Transverse colon (tissue), 4 donors: ENCODE data around the gene CHCHD6.
A peak's percentile ranks its signal among the peaks of the same experiment; 100 is the strongest.

ENCODE experiments used
- POLR2A ChIP-seq: fragments of 450-650 bp; IDR thresholded peaks from one replicate; pipeline ENCODE4 v1.6.1; 2016; ENCODE audit warnings: antibody characterized with exemption, mild to moderate bottlenecking, moderate library complexity
- POLR2AphosphoS5 ChIP-seq, 3 donors: sonication (generic); formaldehyde crosslinking; IDR thresholded peaks; one replicate each; pipeline ENCODE4 v1.6.1; 2016; ENCODE audit warnings: antibody characterized with exemption in 3 of 3
- TF ChIP-seq, protein P1 (sequence below), 5 experiments: fragments of 200-600 bp in 3 of 5; fragments of 450-650 bp in 2 of 5; sonication (generic) in 3 of 5; IDR thresholded peaks; 1 replicate in 2 of 5; 2 replicates in 3 of 5; pipeline ENCODE4 v1.5.1; 2016 to 2017; ENCODE audit warnings: antibody characterized with exemption in 5 of 5, inconsistent platforms in 3 of 5, mild to moderate bottlenecking in 2 of 5, moderate library complexity in 1 of 5

DNA sequence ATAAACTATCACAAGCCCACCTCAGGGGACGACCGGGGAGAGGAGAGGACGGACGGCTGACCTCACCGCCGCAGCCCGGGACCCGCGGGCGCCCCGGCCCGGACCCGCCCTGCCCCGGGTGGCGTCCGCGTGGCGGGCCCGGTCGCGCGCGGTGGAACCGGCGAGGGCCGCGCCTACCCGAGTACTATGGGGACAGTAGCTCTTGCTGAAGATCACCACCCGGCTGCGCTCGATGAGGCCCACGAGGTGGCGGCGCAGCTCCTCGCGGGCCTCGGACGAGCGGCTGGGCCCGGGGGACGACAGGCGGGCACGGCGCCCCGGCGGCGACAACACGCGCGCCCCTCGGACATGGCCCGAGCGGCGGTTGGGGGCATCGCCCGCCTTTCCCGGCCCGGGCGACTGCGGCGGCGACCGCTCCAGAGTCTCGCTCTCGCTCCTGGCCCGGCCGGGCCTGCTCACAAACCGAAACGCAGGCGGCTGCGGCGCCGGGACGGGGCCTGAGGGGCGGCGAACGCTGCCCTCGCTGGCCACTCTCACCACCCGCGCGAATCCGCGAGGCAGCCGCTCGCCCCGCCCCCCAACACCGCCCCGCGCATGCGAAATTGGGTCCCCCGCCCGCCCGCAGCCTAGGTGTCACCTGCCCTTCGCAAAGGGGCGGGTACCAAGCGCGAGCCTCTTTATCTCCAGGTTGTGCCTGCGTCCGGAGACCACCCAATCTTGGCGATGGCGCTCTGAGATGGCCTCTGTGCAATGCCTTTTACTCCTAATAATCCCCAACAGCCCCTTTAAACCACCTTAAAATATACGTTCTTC is 49.3 kb upstream of the CHCHD6 start, which contains the start of gene TXNRD3:
- TF ChIP-seq POLR2A (peak; percentile 52), POLR2AphosphoS5 (IDR thresholded peaks at IDR 0.05) (peak; percentile 26 to 67 (median 65))
- TF ChIP-seq, protein P1, sequence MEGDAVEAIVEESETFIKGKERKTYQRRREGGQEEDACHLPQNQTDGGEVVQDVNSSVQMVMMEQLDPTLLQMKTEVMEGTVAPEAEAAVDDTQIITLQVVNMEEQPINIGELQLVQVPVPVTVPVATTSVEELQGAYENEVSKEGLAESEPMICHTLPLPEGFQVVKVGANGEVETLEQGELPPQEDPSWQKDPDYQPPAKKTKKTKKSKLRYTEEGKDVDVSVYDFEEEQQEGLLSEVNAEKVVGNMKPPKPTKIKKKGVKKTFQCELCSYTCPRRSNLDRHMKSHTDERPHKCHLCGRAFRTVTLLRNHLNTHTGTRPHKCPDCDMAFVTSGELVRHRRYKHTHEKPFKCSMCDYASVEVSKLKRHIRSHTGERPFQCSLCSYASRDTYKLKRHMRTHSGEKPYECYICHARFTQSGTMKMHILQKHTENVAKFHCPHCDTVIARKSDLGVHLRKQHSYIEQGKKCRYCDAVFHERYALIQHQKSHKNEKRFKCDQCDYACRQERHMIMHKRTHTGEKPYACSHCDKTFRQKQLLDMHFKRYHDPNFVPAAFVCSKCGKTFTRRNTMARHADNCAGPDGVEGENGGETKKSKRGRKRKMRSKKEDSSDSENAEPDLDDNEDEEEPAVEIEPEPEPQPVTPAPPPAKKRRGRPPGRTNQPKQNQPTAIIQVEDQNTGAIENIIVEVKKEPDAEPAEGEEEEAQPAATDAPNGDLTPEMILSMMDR (IDR thresholded peaks at IDR 0.05): no peak
